Loucy (cell line): ENCODE measurements around the gene SCFD2.

ENCODE experiments used
- CTCF ChIP-seq: fragments of 200-600 bp; sonication (generic); conservative IDR thresholded peaks from 2 replicates; pipeline ENCODE4 v1.5.1; 2014; ENCODE audit warnings: mild to moderate bottlenecking, antibody characterized with exemption, low read length
- EZH2phosphoT487 ChIP-seq: fragments of 200-600 bp; IDR thresholded peaks from 2 replicates; pipeline ENCODE4 v1.6.1; 2018; ENCODE audit warnings: antibody characterized with exemption, mild to moderate bottlenecking, moderate library complexity, borderline replicate concordance

GRCh38 chr4:53227451-53227850, 138.4 kb downstream of the SCFD2 start:
- TF ChIP-seq CTCF (no peak), EZH2phosphoT487 (no peak)
